HG03460 (cell line): ENCODE measurements around the gene BRSK1.

Experiments
- ATAC-seq: cut with Tn5 transposase; IDR thresholded peaks from one replicate; pipeline ENCODE4 v1.9.1; 2021; ENCODE audit not compliant: unreplicated experiment

BRSK1 gene

GRCh38 chr19:55253842-55254624 is 29.8 kb upstream of the BRSK1 start:
- ATAC-seq = no peak

- no peak for ATAC-seq
Observed at GRCh38 chr19:55254625-55254977, 29.2 kb upstream of the BRSK1 start.

GRCh38 chr19:55255618-55256423 is 28.0 kb upstream of the BRSK1 start:
- ATAC-seq = no peak

GRCh38 chr19:55256562-55257460 is 27.0 kb upstream of the BRSK1 start:
- no peak for ATAC-seq

- no peak for ATAC-seq
Observed at GRCh38 chr19:55257461-55258420, 26.1 kb upstream of the BRSK1 start.

- peak; percentile 3 for ATAC-seq
Observed at GRCh38 chr19:55258476-55258827, 25.3 kb upstream of the BRSK1 start.

GRCh38 chr19:55258828-55259539 is 24.8 kb upstream of the BRSK1 start, which contains the start of gene PPP6R1:
Gene PPP6R1 (minus strand): TSS chr19:55259017. CDS start chr19:55247103, 11,914 bp downstream.
- ATAC-seq = peak; percentile 57

- no peak for ATAC-seq
Observed at GRCh38 chr19:55259540-55260210, 24.1 kb upstream of the BRSK1 start.

- no peak for ATAC-seq
Observed at GRCh38 chr19:55261671-55262126, 22.1 kb upstream of the BRSK1 start.

GRCh38 chr19:55262359-55262758 is 21.4 kb upstream of the BRSK1 start:
- ATAC-seq = no peak

GRCh38 chr19:55264531-55264930 is 19.3 kb upstream of the BRSK1 start:
- no peak for ATAC-seq

GRCh38 chr19:55265173-55265572 is 18.6 kb upstream of the BRSK1 start:
- no peak for ATAC-seq

- ATAC-seq = no peak
Observed at GRCh38 chr19:55265723-55266386, 17.9 kb upstream of the BRSK1 start.

GRCh38 chr19:55266404-55266803 is 17.4 kb upstream of the BRSK1 start:
- no peak for ATAC-seq

- ATAC-seq = no peak
Observed at GRCh38 chr19:55266840-55267239, 17.0 kb upstream of the BRSK1 start.

- ATAC-seq = no peak
Observed at GRCh38 chr19:55269299-55269698, 14.5 kb upstream of the BRSK1 start.

GRCh38 chr19:55270172-55270942 is 13.4 kb upstream of the BRSK1 start:
- no peak for ATAC-seq

GRCh38 chr19:55272142-55272541 is 11.7 kb upstream of the BRSK1 start:
- no peak for ATAC-seq
